Measurements from ENCODE around the gene TACC3.

DNA sequence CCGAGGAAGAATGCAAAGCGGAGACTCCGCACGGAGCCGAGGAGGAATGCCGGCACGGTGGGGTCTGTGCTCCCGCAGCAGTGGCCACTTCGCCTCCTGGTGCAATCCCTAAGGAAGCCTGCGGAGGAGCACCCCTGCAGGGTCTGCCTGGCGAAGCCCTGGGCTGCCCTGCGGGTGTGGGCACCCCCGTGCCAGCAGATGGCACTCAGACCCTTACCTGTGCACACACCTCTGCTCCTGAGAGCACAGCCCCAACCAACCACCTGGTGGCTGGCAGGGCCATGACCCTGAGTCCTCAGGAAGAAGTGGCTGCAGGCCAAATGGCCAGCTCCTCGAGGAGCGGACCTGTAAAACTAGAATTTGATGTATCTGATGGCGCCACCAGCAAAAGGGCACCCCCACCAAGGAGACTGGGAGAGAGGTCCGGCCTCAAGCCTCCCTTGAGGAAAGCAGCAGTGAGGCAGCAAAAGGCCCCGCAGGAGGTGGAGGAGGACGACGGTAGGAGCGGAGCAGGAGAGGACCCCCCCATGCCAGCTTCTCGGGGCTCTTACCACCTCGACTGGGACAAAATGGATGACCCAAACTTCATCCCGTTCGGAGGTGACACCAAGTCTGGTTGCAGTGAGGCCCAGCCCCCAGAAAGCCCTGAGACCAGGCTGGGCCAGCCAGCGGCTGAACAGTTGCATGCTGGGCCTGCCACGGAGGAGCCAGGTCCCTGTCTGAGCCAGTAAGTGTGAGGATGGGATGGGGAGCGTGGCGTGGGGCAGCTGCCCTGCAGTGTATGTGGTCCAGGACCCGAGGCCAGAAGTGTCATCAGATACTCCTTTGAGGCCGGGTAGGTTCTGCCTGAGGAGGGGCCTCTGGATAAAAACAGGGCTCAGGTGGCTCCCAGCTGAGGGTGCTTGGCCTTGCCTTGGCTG lies 7.0 kb downstream of the TACC3 start:
- TF ChIP-seq TBP (IDR thresholded peaks at IDR 0.05; ENCODE audit: low read depth, low read length) (no peak), EP300 (IDR thresholded peaks at IDR 0.05; ENCODE audit: borderline replicate concordance in 1 of 2, low read depth in 2 of 2, low read length in 2 of 2) (no peak), MAX (IDR thresholded peaks at IDR 0.05) (no peak), CTBP2 (IDR thresholded peaks at IDR 0.05; ENCODE audit: borderline replicate concordance, insufficient read depth, insufficient read length, low read length) (no peak), CTCF (IDR thresholded peaks at IDR 0.05; ENCODE audit: control extremely low read depth in 1 of 3, insufficient read depth in 1 of 3, low read depth in 1 of 3, low read length in 3 of 3) (no peak), JUND (IDR thresholded peaks at IDR 0.05; ENCODE audit: low read length) (no peak), POLR2AphosphoS5 (IDR thresholded peaks at IDR 0.05; ENCODE audit: low read depth, low read length) (no peak), CEBPB (IDR thresholded peaks at IDR 0.05; ENCODE audit: low read depth, low read length) (no peak), GABPA (IDR thresholded peaks at IDR 0.05; ENCODE audit: borderline replicate concordance, insufficient read depth, low read length) (no peak), KDM1A (IDR thresholded peaks at IDR 0.05; ENCODE audit: borderline replicate concordance, low read length) (no peak), RXRA (IDR thresholded peaks at IDR 0.05; ENCODE audit: insufficient read depth, low read depth, low read length) (no peak), SP2 (IDR thresholded peaks at IDR 0.05; ENCODE audit: low read length) (no peak), TCF12 (IDR thresholded peaks at IDR 0.05; ENCODE audit: low read depth, low read length) (no peak), SRF (IDR thresholded peaks at IDR 0.05; ENCODE audit: low read depth, low read length) (no peak)
